ENCODE data around the gene BBS9. TPM values are rescaled to one million over a fixed set of nuclear protein-coding genes. Genes with fewer than 3 reads are reported as not detected.
A peak's percentile ranks its signal among the peaks of the same experiment; 100 is the strongest.

BBS9 gene
- total and polyA plus RNA-seq, 9 of the 15 experiments (the other 6 are each of a cell fraction or from before 2014, with no cell fraction given) = 0.77 to 3.3 (median 2.4) TPM

- peak; percentile 39; the same call in 1 of the 2 replicates for TF ChIP-seq JUND (IDR thresholded peaks at IDR 0.05; ENCODE audit: borderline replicate concordance, low read depth, low read length)
- peak; percentile 22; the same call in 1 of the 3 replicates for TF ChIP-seq JUND (tag; IDR thresholded peaks at IDR 0.05; ENCODE audit: borderline replicate concordance, low read depth, low read length)
- 0 out of 2 replicates have a peak, but pooled peaks have one; percentile 16 for TF ChIP-seq CREM (IDR thresholded peaks at IDR 0.05; ENCODE audit: low read depth)
- 0 out of 2 replicates have a peak, but pooled peaks have one; percentile 30 for TF ChIP-seq KAT7 (CRISPR knock-in tag; IDR thresholded peaks at IDR 0.05; ENCODE audit: borderline replicate concordance)
- no peak for TF ChIP-seq KAT2B (IDR thresholded peaks at IDR 0.05; ENCODE audit: low read depth, low read length)
- TF ChIP-seq JUN (IDR thresholded peaks at IDR 0.05; ENCODE audit: borderline replicate concordance, low read depth, low read length) = 0 out of 2 replicates have a peak, but pooled peaks have one; percentile 12
- no peak for TF ChIP-seq JUN (CRISPR knock-in tag; IDR thresholded peaks at IDR 0.05; ENCODE audit: borderline replicate concordance)
- TF ChIP-seq ZNF76 (CRISPR knock-in tag; IDR thresholded peaks at IDR 0.05; ENCODE audit: borderline replicate concordance) = no peak
- TF ChIP-seq DNMT1 (IDR thresholded peaks at IDR 0.05) = no peak
These were observed 19.6 kb upstream of the BBS9 start (continued) for GRCh38 chr7:33109758-33110238.

- Histone ChIP-seq H3K9me3 (replicated peaks; ENCODE audit: control insufficient read depth, insufficient read depth, low read depth, low read length) (no peaks in the 10 kb centered on the region), H3K4me2 (ENCODE audit: insufficient read depth, low read length) (no peak overlapping the region), H3K79me2 (ENCODE audit: control insufficient read depth, insufficient read depth, low read length) (peaks cover 25% of the 10 kb centered on the region), H3K9me1 (ENCODE audit: control insufficient read depth, insufficient read depth, low read length) (no peaks in the 10 kb centered on the region), H3K27ac (ENCODE audit: extremely low read depth, low read depth, low read length) (no peak overlapping the region), H3K9ac (ENCODE audit: insufficient read depth in 1 of 2, low read depth in 2 of 2, low read length in 2 of 2) (no peak overlapping the region), H3K36me3 (ENCODE audit: control insufficient read depth, insufficient read depth, low read length) (no peaks in the 10 kb centered on the region), H3K4me1 (replicated peaks in 1 of 2; ENCODE audit: control insufficient read depth in 2 of 2, insufficient read depth in 2 of 2, low read length in 2 of 2) (peaks cover 10 to 11% of the 10 kb centered on the region in 2 experiments; a peak in 4 of 5 replicates), H3K4me3 (no peak overlapping the region), H3K27me3 (ENCODE audit: control insufficient read depth in 2 of 2, insufficient read depth in 2 of 2, low read length in 2 of 2) (no peaks in the 10 kb centered on the region; a peak in 1 of 5 replicates), H4K20me1 (replicated peaks; ENCODE audit: control insufficient read depth, insufficient read depth, low read length) (0 out of 2 replicates have a peak, but pooled peaks cover 7% of the 10 kb centered on the region), H2AFZ (ENCODE audit: low read depth, low read length) (no peak overlapping the region)
- ChIA-PET POLR2A (no interaction called here), CTCF (ENCODE audit: low intra/inter-chr PET ratio) (no interaction called here)
- no peak for FAIRE-seq
- DNase-seq (ENCODE audit: extremely low read depth in 1 of 4, low spot score in 3 of 4) = no peak
- intact Hi-C loops (cut with micrococcal nuclease) = no loop called here
- in situ Hi-C loops (cut with MboI) = no loop called here
- ATAC-seq = no peak
- BruUV-seq (replicated peaks) = no TSS peak
- no peak for TF ChIP-seq MAFF (IDR thresholded peaks at IDR 0.05; ENCODE audit: low read length)
- no peak for TF ChIP-seq POLR2AphosphoS5 (IDR thresholded peaks at IDR 0.05; ENCODE audit: control insufficient read depth, insufficient read depth, low read depth, low read length)
- 3% methylated on average over 3 of the region's 3 CpGs for WGBS (ENCODE audit: insufficient coverage, low coverage, missing lambda C conversion rate)
These were observed 17.8 kb upstream of the BBS9 start for GRCh38 chr7:33111614-33112013.

Measured in K562 (cell line).